Measurements from ENCODE around the gene ACACA.
"Not testable (repeated sequence)": the region's sequence is repeated elsewhere in the genome, so short reads cannot be mapped to it uniquely, and the experiment has no call there.

The ACACA gene

DNA sequence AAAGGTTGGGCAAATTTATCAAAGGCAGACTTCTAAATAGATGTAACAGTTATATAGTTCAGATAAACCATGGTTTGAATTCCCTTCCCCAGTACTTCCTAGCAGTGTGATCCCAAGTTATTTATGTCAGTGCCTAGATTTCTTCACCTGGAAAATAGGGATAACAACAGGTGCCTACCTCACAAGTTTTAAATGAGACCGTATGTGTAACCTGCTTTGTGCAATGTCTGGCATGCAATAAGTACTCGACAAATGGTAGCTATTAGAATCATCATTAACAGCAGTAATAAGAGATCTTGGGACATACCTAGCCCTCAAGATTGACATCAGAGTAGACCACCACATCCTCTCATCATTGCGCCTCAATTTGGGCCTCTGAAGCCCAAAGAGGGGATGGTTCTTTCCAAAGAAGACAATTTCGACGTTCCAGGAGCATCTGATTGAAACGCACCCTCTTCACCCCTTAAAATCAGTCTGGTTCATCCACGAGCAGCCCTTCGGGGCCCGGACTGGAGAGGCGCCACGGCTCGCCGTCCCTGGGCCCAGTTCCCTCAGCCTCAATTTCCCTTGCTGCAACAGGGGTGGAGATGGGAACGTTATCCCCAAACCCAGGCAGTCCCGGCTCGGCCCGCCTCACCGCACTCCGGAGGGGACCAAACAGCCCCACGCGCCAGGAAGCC, 541 bp downstream of the ACACA start:
- Histone ChIP-seq H3K9me2 (replicated peaks; ENCODE audit: low read depth, low read length) (no peaks in the 10 kb centered on the region), H3K9ac (ENCODE audit: low read depth, low read length, poor library complexity, severe bottlenecking) (peak overlapping the region; percentile 98), H3K9me3 (ENCODE audit: insufficient read depth, low read depth, low read length) (no peaks in the 10 kb centered on the region), H3K4me3 (ENCODE audit: low read length, poor library complexity, severe bottlenecking) (peak overlapping the region; percentile 86), H3K4me2 (ENCODE audit: low read depth, low read length, poor library complexity, severe bottlenecking) (peak overlapping the region; percentile 74), H4K20me1 (ENCODE audit: insufficient read depth, low read length, poor library complexity, severe bottlenecking) (no peaks in the 10 kb centered on the region), H3K79me2 (ENCODE audit: insufficient read depth, low read length) (peaks cover 68% of the 10 kb centered on the region), H3K36me3 (ENCODE audit: insufficient read depth, low read length) (no peaks in the 10 kb centered on the region), H2AFZ (ENCODE audit: low read length) (peak overlapping the region; percentile 91), H3K4me1 (ENCODE audit: insufficient read depth, low read length, poor library complexity, severe bottlenecking) (peaks cover 52% of the 10 kb centered on the region), H3K27me3 (ENCODE audit: insufficient read depth, low read length, poor library complexity, severe bottlenecking) (no peaks in the 10 kb centered on the region), H3F3A (ENCODE audit: low read depth) (no peaks in the 10 kb centered on the region)
- TF ChIP-seq, protein P1, sequence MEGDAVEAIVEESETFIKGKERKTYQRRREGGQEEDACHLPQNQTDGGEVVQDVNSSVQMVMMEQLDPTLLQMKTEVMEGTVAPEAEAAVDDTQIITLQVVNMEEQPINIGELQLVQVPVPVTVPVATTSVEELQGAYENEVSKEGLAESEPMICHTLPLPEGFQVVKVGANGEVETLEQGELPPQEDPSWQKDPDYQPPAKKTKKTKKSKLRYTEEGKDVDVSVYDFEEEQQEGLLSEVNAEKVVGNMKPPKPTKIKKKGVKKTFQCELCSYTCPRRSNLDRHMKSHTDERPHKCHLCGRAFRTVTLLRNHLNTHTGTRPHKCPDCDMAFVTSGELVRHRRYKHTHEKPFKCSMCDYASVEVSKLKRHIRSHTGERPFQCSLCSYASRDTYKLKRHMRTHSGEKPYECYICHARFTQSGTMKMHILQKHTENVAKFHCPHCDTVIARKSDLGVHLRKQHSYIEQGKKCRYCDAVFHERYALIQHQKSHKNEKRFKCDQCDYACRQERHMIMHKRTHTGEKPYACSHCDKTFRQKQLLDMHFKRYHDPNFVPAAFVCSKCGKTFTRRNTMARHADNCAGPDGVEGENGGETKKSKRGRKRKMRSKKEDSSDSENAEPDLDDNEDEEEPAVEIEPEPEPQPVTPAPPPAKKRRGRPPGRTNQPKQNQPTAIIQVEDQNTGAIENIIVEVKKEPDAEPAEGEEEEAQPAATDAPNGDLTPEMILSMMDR (conservative IDR thresholded peaks at IDR 0.05; ENCODE audit: low read length): no peak
- TF ChIP-seq EZH2phosphoT487 (IDR thresholded peaks at IDR 0.05; ENCODE audit: borderline replicate concordance): no peak

DNA sequence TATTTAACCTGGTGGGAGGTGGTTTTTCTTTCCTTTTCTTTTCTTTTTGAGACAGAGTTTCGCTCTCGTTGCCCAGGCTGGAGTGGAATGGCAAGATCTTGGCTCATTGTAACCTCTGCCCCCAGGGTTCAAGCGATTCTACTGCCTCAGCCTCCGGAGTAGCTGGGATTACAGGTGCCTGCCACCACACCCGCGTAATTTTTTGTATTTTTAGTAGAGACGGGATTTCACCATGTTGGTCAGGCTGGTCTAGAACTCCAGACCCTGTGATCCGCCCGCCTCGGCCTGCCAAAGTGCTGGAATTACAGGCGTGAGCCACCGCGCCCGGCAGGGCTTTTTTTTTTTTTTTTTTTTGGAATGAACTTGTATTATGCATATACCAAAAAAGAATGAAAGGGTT, 1.1 kb downstream of the ACACA start:
- Histone ChIP-seq H3K4me3 (ENCODE audit: low read length, poor library complexity, severe bottlenecking) (peak overlapping the region; percentile 86), H3K4me1 (ENCODE audit: insufficient read depth, low read length, poor library complexity, severe bottlenecking) (peaks cover 50% of the 10 kb centered on the region), H3K9ac (ENCODE audit: low read depth, low read length, poor library complexity, severe bottlenecking) (peak overlapping the region; percentile 98), H3K4me2 (ENCODE audit: low read depth, low read length, poor library complexity, severe bottlenecking) (peak overlapping the region; percentile 74), H3K79me2 (ENCODE audit: insufficient read depth, low read length) (peaks cover 64% of the 10 kb centered on the region)
- not testable (repeated sequence) for H3K36me3 ChIP-seq (ENCODE audit: insufficient read depth, low read length); H3F3A ChIP-seq (ENCODE audit: low read depth); H3K9me2 ChIP-seq (replicated peaks; ENCODE audit: low read depth, low read length); H3K9me3 ChIP-seq (ENCODE audit: insufficient read depth, low read depth, low read length); H4K20me1 ChIP-seq (ENCODE audit: insufficient read depth, low read length, poor library complexity, severe bottlenecking); H2AFZ ChIP-seq (ENCODE audit: low read length); H3K27me3 ChIP-seq (ENCODE audit: insufficient read depth, low read length, poor library complexity, severe bottlenecking)

DNA sequence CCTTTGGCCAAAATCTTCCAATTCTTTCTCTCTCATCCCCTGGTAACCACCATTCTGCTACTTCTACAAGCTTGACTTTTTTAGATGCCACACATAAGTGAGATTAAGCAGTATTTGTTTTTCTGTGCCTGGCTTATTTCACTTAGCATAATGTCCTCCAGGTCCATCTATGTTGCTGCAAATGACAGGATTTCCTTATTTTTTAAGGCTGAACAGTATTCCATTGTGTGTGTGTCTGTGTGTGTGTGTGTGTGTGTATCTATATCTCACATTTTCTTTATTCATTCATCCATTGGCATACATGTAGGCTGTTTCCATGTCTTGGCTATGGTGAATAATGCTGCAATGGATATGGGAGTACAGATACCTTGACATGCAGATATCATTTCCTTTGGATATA, 6.1 kb downstream of the ACACA start:
- H3K4me3 ChIP-seq (ENCODE audit: low read length, poor library complexity, severe bottlenecking): no peak overlapping the region
- H3K9me2 ChIP-seq (replicated peaks; ENCODE audit: low read depth, low read length): no peaks in the 10 kb centered on the region
- H3K9ac ChIP-seq (ENCODE audit: low read depth, low read length, poor library complexity, severe bottlenecking): no peak overlapping the region
- H3K79me2 ChIP-seq (ENCODE audit: insufficient read depth, low read length): peaks cover 20% of the 10 kb centered on the region
- H4K20me1 ChIP-seq (ENCODE audit: insufficient read depth, low read length, poor library complexity, severe bottlenecking): no peaks in the 10 kb centered on the region
- H3K27me3 ChIP-seq (ENCODE audit: insufficient read depth, low read length, poor library complexity, severe bottlenecking): no peaks in the 10 kb centered on the region
- no peaks in the 10 kb centered on the region for H3K36me3 ChIP-seq (ENCODE audit: insufficient read depth, low read length)
- H2AFZ ChIP-seq (ENCODE audit: low read length): no peak overlapping the region
- H3F3A ChIP-seq (ENCODE audit: low read depth): no peaks in the 10 kb centered on the region
- TF ChIP-seq EZH2phosphoT487 (IDR thresholded peaks at IDR 0.05; ENCODE audit: borderline replicate concordance): no peak
- TF ChIP-seq, protein P1 (conservative IDR thresholded peaks at IDR 0.05; ENCODE audit: low read length): no peak
- no peak overlapping the region for H3K4me2 ChIP-seq (ENCODE audit: low read depth, low read length, poor library complexity, severe bottlenecking)
- H3K9me3 ChIP-seq (ENCODE audit: insufficient read depth, low read depth, low read length): no peaks in the 10 kb centered on the region
- H3K4me1 ChIP-seq (ENCODE audit: insufficient read depth, low read length, poor library complexity, severe bottlenecking): peaks cover 21% of the 10 kb centered on the region

DNA sequence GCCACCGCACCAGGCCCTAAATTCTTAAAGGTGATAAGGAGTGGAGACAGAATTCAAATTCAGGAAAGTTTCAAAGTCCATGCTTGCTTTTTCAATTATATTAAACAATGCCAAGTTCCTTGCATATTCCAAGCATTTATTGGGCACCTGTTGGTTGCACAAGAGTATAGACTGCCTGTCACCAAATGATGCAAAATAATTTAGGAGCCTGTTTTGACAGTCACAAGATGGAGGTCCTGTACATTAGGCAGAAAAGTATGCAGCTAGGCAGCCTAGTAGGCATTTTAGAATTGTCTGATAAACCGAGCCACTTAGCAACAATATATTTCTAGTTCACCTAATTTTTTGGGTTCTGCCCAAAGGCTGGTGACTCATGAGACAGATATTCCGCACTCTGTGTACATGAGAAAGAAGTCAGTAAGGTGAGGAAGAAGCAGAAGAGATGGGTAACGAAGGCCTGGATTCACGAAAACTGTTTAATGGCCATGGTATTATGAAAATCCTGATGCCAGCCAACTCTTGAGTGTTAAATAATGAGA, 7.3 kb downstream of the ACACA start:
- Histone ChIP-seq H3K4me3 (ENCODE audit: low read length, poor library complexity, severe bottlenecking) (no peak overlapping the region), H3K79me2 (ENCODE audit: insufficient read depth, low read length) (peaks cover 10% of the 10 kb centered on the region; the same call in 1 of the 2 replicates), H3K4me2 (ENCODE audit: low read depth, low read length, poor library complexity, severe bottlenecking) (no peak overlapping the region), H3K9me2 (replicated peaks; ENCODE audit: low read depth, low read length) (no peaks in the 10 kb centered on the region), H3K9ac (ENCODE audit: low read depth, low read length, poor library complexity, severe bottlenecking) (no peak overlapping the region), H3K36me3 (ENCODE audit: insufficient read depth, low read length) (no peaks in the 10 kb centered on the region), H4K20me1 (ENCODE audit: insufficient read depth, low read length, poor library complexity, severe bottlenecking) (no peaks in the 10 kb centered on the region), H2AFZ (ENCODE audit: low read length) (no peak overlapping the region), H3F3A (ENCODE audit: low read depth) (no peaks in the 10 kb centered on the region), H3K4me1 (ENCODE audit: insufficient read depth, low read length, poor library complexity, severe bottlenecking) (peaks cover 11% of the 10 kb centered on the region), H3K9me3 (ENCODE audit: insufficient read depth, low read depth, low read length) (no peaks in the 10 kb centered on the region), H3K27me3 (ENCODE audit: insufficient read depth, low read length, poor library complexity, severe bottlenecking) (no peaks in the 10 kb centered on the region)
- no peak for TF ChIP-seq EZH2phosphoT487 (IDR thresholded peaks at IDR 0.05; ENCODE audit: borderline replicate concordance)
- TF ChIP-seq, protein P1 (conservative IDR thresholded peaks at IDR 0.05; ENCODE audit: low read length): no peak

All from Loucy (cell line).